ENCODE results near the gene CHCHD3. TPM values are rescaled to one million over a fixed set of nuclear protein-coding genes. Genes with fewer than 3 reads are reported as not detected.

CHCHD3 gene
- total RNA-seq, 6 experiments from 2014 or later: 51.3 to 70.0 (median 65.7) TPM

DNA sequence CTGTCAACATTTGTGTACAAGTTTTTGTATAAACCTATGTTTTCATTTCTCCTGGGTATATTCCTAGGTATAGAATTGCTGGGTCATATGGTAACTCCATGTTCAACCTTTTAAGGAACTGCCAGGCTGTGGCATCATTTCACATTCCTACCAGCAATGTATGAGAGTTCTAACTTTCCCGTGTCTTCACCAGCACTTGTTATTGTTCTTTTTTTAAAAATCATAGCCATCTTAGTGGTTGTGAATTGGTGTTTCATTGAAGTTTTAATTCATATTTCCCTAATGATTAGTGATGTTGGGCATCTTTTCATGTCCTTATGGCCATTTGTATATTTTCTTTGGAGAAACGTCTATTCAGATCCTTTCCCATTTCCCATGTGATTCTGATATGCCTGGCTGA, 312.6 kb downstream of the CHCHD3 start:
- Mint-ChIP-seq H3K9me3 (peaks cover 17% of the 10 kb centered on the region), H3K36me3 (ENCODE audit: low read depth) (no peaks in the 10 kb centered on the region; the same call in 1 of the 2 replicates), H3K27ac (no peak overlapping the region), H3K4me3 (no peak overlapping the region), H3K4me1 (ENCODE audit: low read depth) (peaks cover 13% of the 10 kb centered on the region), H3K27me3 (ENCODE audit: insufficient read depth) (peaks cover 20% of the 10 kb centered on the region)
- TF ChIP-seq, protein P1, sequence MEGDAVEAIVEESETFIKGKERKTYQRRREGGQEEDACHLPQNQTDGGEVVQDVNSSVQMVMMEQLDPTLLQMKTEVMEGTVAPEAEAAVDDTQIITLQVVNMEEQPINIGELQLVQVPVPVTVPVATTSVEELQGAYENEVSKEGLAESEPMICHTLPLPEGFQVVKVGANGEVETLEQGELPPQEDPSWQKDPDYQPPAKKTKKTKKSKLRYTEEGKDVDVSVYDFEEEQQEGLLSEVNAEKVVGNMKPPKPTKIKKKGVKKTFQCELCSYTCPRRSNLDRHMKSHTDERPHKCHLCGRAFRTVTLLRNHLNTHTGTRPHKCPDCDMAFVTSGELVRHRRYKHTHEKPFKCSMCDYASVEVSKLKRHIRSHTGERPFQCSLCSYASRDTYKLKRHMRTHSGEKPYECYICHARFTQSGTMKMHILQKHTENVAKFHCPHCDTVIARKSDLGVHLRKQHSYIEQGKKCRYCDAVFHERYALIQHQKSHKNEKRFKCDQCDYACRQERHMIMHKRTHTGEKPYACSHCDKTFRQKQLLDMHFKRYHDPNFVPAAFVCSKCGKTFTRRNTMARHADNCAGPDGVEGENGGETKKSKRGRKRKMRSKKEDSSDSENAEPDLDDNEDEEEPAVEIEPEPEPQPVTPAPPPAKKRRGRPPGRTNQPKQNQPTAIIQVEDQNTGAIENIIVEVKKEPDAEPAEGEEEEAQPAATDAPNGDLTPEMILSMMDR (IDR thresholded peaks at IDR 0.05): no peak
- DNase-seq: no peak

GRCh38 chr7:132768099-132768498, 313.8 kb downstream of the CHCHD3 start:
- DNase-seq: no peak
- peaks cover 17% of the 10 kb centered on the region for H3K9me3 Mint-ChIP-seq
- TF ChIP-seq, protein P1 (IDR thresholded peaks at IDR 0.05): no peak
- no peak overlapping the region for H3K4me3 Mint-ChIP-seq
- H3K27ac Mint-ChIP-seq: no peak overlapping the region
- H3K27me3 Mint-ChIP-seq (ENCODE audit: insufficient read depth): peaks cover 24% of the 10 kb centered on the region
- H3K36me3 Mint-ChIP-seq (ENCODE audit: low read depth): no peaks in the 10 kb centered on the region; the same call in 1 of the 2 replicates
- H3K4me1 Mint-ChIP-seq (ENCODE audit: low read depth): peaks cover 8% of the 10 kb centered on the region

GRCh38 chr7:132767378-132767777, 314.5 kb downstream of the CHCHD3 start:
- Mint-ChIP-seq H3K9me3 (peaks cover 17% of the 10 kb centered on the region), H3K4me3 (no peak overlapping the region), H3K27ac (no peak overlapping the region), H3K36me3 (ENCODE audit: low read depth) (no peaks in the 10 kb centered on the region; the same call in 1 of the 2 replicates), H3K4me1 (ENCODE audit: low read depth) (peaks cover 6% of the 10 kb centered on the region), H3K27me3 (ENCODE audit: insufficient read depth) (peaks cover 25% of the 10 kb centered on the region)
- TF ChIP-seq, protein P1 (IDR thresholded peaks at IDR 0.05): no peak
- no peak for DNase-seq

DNA sequence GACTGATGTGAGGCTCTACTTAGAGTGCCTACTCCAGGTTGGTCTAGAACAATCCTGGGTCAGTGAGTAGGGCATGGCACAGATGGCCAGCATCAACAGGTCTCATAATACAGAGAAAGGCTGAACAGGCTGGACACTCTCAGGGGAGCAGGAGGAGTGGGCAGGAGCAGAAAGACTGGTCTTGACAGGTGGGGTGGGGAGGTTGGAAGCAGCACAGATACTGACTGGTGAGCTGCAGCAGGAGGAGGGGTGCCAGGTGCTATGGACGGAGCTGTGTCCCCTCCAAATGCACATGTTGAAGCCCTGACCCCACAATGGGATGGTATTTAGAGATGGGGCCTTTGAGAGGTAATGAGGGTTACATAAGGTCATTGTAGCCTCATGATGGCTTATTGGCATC, 315.2 kb downstream of the CHCHD3 start:
- peaks cover 6% of the 10 kb centered on the region for H3K4me1 Mint-ChIP-seq (ENCODE audit: low read depth)
- DNase-seq: no peak
- H3K9me3 Mint-ChIP-seq: peaks cover 17% of the 10 kb centered on the region
- H3K4me3 Mint-ChIP-seq: no peak overlapping the region
- H3K27ac Mint-ChIP-seq: no peak overlapping the region
- H3K27me3 Mint-ChIP-seq (ENCODE audit: insufficient read depth): peaks cover 27% of the 10 kb centered on the region
- H3K36me3 Mint-ChIP-seq (ENCODE audit: low read depth): no peaks in the 10 kb centered on the region; the same call in 1 of the 2 replicates
- TF ChIP-seq, protein P1 (IDR thresholded peaks at IDR 0.05): no peak

GRCh38 chr7:132765861-132766260, 316.0 kb downstream of the CHCHD3 start:
- Mint-ChIP-seq H3K9me3 (peaks cover 17% of the 10 kb centered on the region), H3K27ac (no peak overlapping the region), H3K4me3 (no peak overlapping the region), H3K4me1 (ENCODE audit: low read depth) (peaks cover 6% of the 10 kb centered on the region), H3K36me3 (ENCODE audit: low read depth) (no peaks in the 10 kb centered on the region; the same call in 1 of the 2 replicates), H3K27me3 (ENCODE audit: insufficient read depth) (peaks cover 35% of the 10 kb centered on the region)
- DNase-seq: no peak
- TF ChIP-seq, protein P1 (IDR thresholded peaks at IDR 0.05): no peak

- DNase-seq: no peak
Measured at GRCh38 chr7:132764762-132765161, 317.1 kb downstream of the CHCHD3 start.

More at GRCh38 chr7:132764762-132765161, 317.1 kb downstream of the CHCHD3 start:
- Mint-ChIP-seq H3K27me3 (ENCODE audit: insufficient read depth) (peaks cover 33% of the 10 kb centered on the region), H3K9me3 (peaks cover 10% of the 10 kb centered on the region), H3K4me3 (no peak overlapping the region), H3K36me3 (ENCODE audit: low read depth) (no peaks in the 10 kb centered on the region; the same call in 1 of the 2 replicates), H3K4me1 (ENCODE audit: low read depth) (peaks cover 6% of the 10 kb centered on the region), H3K27ac (no peak overlapping the region)
- TF ChIP-seq, protein P1 (IDR thresholded peaks at IDR 0.05): no peak

Measured in HFFc6 (cell line).